HEK293 (cell line): ENCODE results near the gene BBS9.

ENCODE experiments used
- ATF2 ChIP-seq: fragments of 450-650 bp; formaldehyde crosslinking; IDR thresholded peaks from 2 replicates; pipeline ENCODE4 v1.5.1; 2016; ENCODE audit warnings: missing biosample characterization, missing genetic modification characterization, low read depth
- TF ChIP-seq, protein P1 (sequence below): fragments of 450-650 bp; formaldehyde crosslinking; IDR thresholded peaks from 2 replicates; pipeline ENCODE4 v1.5.1; 2016; ENCODE audit warnings: missing biosample characterization, missing genetic modification characterization

GRCh38 chr7:33200282-33200681 is 70.9 kb downstream of the BBS9 start:
- TF ChIP-seq, protein P1, sequence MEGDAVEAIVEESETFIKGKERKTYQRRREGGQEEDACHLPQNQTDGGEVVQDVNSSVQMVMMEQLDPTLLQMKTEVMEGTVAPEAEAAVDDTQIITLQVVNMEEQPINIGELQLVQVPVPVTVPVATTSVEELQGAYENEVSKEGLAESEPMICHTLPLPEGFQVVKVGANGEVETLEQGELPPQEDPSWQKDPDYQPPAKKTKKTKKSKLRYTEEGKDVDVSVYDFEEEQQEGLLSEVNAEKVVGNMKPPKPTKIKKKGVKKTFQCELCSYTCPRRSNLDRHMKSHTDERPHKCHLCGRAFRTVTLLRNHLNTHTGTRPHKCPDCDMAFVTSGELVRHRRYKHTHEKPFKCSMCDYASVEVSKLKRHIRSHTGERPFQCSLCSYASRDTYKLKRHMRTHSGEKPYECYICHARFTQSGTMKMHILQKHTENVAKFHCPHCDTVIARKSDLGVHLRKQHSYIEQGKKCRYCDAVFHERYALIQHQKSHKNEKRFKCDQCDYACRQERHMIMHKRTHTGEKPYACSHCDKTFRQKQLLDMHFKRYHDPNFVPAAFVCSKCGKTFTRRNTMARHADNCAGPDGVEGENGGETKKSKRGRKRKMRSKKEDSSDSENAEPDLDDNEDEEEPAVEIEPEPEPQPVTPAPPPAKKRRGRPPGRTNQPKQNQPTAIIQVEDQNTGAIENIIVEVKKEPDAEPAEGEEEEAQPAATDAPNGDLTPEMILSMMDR (tag by site-specific recombination): no peak
- TF ChIP-seq ATF2 (tag by site-specific recombination): no peak
